HS-5 (cell line): ENCODE data around the gene ELF4.
A peak's percentile ranks its signal among the peaks of the same experiment; 100 is the strongest.

ENCODE experiments used
- DNase-seq: peaks from one replicate; pipeline ENCODE4 v3.0.0-alpha.2; 2012; ENCODE audit warnings: low read depth

The ELF4 gene

DNA sequence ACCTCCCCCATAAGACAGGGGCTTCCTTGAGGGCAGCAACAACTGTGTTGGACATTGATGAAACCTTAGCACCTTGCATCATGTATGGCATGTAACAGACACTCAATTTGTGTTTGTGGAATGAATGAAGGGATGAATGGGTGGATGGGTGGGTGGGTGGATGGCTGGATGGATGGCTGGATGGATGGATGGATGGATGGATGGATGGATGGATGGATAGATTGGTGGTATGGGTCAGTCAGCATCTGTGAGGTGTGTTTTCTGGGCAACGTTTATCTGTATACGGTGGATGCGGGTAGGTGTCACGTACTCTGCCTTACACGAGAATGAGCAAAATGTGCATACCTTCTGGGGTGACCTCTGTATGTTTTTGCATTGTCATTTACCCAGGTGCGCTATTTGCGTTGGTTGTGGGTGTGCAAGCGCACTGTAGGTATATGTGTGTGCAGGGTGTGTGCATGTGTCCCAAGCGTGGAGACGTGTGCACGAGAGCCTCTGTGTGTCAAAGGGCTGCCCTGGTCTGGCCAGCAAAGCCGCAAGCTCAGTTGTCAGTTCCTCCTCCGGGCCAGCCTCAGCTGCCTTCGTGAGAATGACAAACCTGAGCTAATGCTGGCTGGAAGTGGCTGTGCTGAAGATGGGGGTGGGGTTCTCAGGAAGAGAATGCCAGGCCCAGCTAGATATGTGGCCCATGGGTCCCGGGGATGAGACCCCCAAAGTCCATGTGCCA, 26.5 kb downstream of the ELF4 start:
- no peak for DNase-seq

DNA sequence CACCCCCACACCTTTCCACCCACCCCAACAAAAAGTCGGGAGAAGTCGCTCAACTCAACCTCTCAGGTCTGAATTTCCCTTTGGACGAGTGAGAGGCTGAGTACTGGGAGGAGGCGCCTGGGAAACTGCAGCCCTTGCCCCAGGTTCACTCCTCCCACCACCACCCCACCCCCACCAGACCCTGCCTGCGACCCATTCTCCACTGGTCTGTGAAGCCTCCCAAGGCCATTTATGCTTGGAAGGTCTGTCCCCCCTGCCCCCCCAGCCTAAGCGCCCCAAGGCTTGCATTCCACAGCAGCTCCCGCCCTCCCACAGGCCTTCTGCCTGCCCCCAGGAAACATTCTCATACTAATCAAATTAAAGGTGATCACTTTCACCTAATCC, 27.2 kb downstream of the ELF4 start:
- no peak for DNase-seq

DNA sequence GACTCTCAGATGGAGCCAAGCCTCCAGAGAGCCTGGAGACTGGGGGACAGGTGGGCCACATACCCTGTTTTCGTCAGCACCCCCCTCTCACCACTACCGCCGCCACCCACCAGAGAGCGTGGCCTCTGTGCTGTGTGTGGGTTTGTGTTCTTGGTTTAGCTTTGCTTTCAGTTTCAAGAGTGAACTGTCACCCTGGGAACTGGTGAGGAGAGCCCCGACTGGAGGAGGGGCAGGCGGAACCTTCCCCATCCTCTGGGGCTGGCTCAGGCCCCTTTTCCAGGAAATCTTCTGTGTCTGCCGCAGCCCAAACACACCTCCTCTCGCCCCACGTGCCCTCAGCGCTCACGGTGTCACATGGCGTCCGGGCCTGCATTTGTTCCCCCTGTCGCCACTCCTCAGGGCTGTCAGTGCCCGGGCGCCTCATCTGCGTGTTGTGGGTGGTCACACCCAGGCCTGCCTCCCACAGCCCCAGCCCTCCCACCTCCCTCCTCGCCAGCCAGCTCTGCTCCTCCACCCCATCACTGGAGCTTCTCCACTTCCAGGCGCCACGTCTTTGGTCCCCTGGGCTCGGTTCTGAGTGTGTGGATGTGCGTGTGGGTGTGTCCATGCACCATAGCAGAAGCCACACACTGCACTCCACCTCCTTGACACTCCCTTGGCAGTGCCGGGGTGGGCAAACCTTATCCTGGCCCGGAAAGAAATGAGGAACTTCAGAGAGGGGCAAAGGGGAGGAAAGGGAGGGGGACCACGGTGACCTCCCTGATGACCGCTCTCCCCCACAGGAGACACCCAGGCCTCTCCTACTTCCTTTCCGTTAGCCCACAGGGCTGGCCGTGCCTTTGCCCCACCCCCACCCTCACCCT, 27.8 kb downstream of the ELF4 start:
- DNase-seq, result no peak

DNA sequence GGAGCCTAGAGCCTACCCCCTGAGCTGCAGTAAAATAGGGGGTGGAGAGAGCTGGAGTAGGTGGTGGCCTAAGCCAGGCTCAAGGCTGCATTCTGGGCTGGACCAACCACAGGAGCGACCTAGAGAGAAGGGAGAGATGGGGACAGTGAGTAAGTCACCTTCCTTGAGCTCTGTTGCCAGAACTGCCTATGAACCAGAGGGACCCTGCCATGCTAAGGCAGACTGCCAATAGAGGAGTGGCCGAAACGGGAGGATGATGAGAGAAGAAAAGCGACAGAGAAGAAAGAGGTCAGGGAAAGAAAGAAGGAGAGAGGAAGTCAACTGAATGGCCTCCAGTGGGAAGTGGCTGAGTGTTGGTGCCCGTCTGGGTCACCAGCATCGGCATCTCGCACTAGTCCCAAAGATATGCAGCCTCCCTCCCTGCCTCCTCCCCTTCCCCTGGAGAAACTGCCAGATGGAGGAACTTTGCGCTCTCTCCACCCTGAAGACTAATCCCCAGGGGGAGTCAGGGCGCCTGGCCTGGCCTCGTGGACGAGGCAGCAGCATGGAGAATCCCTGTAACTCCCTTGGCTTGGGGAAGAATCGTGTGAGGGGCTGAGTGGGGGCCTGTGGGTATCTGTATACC, 28.8 kb downstream of the ELF4 start:
- DNase-seq, result no peak

DNA sequence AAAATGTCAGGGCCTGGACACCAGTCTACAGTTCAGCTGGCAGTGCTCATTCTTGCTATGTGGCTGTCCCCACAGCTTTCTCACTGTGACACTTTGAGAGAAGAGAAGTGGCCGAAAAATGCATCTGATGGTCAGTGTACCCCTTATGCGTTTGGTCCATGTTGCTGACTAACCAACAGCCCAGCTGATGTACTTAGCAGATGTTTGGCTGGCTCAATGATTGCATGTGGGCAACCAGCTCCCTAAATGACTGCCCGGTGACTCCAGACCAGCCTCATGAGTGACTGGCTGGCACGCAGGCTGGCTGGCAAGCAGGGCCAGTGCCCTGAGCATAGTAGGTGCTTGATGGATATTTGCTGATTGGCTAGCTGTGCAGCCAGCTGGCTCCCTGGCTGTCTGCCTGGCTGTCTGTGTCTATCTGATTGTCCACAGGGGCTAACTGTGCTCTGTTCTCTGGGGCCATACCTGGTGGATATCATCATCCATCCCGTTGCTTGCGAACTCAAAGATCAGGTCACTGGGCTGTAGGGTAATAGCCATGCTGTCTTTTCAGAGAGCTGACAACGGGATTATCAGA, 29.4 kb downstream of the ELF4 start:
- DNase-seq, result no peak

DNA sequence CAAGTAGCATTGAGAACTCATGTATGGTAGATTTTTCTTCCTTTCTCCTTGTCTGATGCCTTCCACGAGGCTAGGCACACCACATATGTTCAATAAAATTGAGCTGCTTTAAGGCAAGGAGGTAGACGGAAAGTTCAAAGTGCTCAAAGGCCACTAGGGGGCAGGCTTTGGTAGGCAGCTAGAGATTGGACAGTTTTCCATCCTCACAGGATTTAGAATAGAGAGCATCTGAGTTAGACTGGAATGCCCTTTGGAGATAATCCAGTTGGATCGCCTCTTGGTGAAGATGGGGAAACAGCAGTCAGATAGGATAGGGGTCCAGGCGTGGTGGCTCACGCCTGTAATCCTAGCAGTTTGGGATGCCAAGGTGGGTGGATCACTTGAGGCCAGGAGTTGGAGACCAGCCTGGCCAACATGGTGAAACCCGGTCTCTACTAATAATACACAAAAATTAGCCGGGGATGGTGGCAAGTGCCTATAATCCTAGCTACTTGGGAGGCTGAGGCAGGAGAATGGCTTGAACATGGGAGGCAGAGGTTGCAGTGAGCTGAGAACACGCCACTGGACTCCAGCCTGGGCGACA, 30.4 kb downstream of the ELF4 start:
- no peak for DNase-seq

DNA sequence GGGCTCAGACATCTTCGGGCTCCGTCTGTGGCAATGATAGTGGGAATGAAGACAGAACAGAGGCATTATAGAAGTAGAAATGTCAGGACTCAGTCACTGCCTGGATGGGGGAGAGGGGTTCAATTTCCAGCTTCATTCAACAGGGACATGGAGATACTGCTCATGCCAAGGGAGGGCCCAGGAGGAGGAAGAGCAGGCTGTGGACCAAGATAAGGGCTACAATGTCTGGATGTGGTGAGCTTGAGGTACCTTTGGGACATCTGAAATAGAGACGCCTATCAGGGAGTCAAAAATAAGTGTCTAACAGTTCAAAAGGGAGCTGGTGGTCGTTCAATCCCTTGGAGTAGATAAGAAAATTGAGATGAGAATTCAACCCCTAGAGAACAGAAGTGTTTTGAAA, 34.5 kb downstream of the ELF4 start:
- no peak for DNase-seq

DNA sequence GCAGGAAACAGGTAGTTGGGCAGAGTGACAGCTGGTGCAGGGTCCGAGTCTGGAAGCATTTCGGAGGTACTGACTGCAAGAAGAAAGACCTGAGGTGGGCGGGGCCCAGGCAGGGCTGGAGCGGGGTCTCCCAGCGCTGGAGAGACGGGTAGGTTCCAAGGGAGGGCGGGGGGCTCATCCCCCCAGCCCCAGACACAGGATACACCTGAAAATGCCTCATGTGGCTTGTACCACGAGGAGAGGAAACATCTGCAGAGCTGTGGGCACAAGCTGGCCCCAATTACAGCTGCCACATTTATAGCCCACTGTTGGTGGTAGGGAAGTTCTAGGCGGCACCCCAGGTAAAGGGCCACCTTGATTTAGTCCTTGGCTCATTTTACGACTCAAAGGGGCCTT, 38.0 kb downstream of the ELF4 start:
- no peak for DNase-seq

DNA sequence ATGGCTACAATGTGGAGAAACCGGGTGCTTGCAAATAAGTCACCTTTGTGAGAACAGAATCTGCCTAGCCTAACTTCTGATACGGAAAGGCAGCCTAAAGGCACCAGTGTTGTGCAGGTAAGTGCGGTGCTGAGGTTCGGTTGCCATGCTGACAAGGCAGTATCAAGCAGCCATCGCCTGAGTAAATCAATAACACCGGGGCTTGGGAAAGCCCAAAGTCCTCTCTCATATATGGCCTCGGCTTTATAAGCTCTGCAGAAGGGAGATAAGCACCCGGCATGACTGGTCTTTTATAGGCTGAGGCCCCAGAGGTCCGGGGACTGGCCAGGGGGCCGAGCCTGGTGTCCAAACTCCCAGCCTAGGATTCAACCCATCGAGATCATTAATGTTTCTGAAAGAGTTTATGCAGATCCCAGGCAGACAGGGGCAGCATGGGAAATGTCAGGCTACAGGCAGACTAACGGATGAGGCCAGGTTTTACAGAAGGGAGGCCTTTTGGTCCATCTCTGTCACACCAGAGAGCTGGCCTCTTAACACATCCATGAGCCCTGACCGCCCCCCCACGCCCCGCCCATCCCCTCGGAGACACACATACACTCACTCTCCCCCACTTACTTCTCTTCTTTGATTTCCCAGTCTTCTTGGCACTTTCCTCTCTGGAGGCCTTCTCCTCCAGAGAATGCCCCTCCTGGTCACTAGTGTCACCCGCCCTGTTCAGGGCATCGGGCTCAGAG, 38.5 kb downstream of the ELF4 start:
- no peak for DNase-seq

DNA sequence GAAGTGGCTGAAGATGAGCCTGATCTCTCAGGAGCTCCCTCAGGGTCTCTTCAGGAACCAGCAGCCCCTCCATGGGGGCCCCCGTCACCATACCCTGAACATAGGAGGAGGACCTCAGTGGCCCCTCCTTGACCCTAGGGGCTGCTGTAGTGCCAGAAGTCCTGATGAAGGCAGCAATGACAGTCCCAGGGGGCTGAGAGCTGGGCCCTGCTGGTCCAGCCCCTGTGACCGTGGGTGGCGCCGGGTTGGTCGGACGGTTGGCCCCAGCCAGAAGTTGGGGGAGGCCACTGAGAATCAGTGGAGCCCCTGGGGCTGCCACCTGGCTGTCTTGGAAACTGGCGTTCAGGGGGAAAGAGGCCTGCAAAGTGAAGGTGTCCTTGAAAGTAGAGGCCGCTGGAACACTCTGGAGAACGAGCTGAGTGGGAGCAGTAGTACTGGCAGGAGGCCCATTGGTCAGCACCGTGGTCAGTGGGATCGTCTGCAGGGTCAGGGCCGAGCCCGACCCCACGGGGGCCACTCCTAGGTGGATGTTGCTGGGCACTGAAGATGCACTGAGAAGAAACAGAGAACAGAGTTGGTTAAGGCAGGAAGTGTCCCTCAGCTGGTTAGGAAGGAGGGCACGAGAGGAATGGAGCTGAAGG, 43.2 kb downstream of the ELF4 start:
- DNase-seq, result no peak

DNA sequence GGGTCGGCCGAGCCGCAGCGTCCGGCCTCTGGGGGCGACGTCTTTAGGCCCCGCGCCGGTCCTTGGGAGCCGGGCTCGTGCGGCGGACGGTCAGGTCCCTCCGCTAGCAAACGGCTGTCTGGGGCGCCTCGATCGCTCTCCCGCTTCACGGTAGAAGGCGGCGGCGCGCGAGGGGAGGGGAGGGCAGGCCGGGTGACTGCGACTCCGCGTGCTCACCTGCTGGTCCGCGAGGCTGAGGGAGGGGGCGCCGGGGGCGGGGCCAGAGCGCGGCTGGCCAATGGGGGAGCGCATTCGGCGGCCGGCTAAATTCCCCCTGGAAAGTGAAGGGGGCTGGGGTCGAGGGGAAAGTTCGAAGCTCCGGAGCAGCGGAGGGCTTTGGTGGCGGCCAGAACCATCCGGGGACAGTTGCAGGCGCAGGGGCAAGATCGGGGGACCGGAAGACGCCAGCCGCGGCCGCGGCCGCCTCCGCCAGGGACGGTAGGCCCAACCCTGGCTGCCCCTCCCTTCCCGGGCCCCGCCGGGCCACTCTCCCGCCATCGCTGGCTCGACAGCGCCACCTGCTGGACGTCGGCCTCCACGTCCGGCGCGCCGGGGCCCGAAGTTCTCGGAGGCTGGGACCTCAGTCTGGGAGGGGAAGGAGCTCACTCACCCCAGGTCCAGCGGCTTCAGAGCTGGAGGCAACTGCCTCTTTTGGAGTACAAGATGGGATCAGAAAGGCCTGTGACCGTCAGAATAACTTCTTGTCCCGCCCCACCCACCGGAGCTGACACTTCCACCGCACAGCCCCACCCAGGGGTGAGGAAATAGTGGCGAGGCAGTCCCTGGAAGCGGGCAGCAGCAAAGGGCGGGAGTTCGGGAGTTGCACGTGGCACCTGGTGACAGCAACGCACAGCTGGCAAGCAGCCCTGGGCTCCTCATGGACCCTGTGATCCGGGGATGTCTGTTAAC, 49.9 kb downstream of the ELF4 start:
- peak; percentile 30 for DNase-seq

DNA sequence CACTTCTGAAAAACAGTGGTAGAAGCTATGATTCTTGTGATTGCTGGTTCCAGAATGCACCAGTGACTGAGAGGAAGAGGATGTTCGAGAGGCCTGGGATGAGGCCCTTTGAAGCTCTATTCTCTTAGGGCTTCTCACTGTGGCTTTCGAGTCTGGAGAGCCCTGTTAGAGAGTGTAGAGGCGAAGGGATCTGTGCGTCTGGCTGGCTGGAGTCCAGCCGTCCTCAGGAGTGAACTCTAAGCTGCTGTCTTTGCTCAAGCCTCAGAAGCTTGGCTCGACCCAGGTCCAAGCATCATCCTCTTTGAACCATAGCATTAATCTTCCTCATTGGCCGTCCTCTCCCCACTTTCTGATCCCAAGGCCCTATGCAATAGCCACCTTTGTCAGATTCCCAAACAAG, 51.6 kb downstream of the ELF4 start:
- DNase-seq, result no peak

DNA sequence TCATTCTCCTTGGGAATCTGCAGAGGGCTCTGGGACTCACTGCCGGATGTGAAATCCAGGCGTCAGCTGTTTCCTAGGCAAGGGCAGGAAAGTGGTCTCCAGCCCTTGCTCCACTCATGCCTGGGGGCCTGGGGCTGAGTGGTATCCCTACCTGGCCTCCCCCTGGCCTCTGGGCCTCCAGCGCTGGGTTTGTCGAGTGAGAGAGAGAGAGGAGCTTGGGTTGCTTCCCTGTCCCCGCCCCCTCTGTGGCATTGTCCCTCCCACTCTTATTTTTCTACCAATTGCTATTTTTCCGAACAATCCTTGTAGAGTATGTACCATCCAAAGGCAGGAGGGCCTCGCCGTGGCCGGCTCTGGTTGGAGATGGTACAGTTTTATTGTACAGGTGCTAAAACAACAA, 53.1 kb downstream of the ELF4 start:
- DNase-seq, result no peak

DNA sequence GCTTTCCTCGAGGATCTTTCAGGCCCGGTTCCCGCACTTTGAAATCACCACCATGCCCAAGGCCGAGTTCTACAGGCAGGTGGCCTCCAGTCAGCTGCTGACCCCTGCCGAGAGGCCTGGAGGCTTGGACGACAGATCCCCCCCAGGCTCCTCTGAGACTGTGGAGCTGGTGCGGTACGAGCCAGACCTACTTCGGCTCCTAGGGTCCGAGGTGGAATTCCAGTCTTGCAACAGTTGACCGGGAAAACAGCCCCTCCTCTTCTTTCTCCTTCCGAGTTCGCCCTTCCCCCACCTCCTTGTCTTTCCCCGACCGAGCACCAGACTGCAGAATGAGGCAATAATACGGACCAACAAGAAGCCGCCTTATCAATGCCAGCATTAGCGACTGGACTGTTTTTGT, 54.4 kb downstream of the ELF4 start:
- no peak for DNase-seq

DNA sequence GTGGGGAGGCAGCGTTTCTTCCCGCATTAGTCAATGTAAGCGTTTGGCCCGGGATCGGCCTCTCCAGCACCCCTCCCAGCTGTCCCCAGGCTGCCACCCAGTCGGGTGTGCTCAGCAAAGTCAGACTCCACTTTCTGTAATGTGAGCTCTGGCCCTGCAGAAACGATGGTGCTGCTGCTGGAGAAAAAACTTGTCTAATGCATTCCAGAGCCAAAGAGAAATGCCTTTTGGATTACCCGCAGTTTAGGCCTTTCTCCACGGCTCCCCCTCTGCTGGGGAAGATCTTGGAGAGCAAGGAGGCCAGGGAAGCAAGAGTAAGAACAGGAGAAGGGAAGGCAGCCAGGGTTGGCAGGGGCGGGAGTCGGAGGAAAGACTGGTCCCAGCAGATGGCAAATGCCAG, 55.2 kb downstream of the ELF4 start:
- DNase-seq, result no peak

DNA sequence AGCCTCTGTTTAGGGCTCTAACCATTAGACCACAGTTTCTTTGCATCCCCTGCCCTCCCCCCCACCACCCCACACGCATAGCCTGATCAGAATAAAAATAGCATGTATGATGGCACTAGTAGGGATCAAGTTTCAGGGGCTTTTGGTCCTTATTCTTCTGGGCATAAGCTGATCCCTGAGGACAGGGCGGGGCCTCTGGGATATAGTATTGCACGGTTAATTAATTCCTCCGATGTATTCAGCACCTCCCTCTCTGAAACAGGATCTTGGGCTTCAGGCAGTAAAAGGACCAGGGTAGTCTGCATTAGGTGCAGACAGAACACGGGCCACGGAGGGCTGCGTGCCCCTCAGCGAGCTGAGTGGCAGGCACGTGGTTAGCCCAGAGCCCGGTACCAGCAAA, 57.1 kb downstream of the ELF4 start:
- DNase-seq, result no peak

DNA sequence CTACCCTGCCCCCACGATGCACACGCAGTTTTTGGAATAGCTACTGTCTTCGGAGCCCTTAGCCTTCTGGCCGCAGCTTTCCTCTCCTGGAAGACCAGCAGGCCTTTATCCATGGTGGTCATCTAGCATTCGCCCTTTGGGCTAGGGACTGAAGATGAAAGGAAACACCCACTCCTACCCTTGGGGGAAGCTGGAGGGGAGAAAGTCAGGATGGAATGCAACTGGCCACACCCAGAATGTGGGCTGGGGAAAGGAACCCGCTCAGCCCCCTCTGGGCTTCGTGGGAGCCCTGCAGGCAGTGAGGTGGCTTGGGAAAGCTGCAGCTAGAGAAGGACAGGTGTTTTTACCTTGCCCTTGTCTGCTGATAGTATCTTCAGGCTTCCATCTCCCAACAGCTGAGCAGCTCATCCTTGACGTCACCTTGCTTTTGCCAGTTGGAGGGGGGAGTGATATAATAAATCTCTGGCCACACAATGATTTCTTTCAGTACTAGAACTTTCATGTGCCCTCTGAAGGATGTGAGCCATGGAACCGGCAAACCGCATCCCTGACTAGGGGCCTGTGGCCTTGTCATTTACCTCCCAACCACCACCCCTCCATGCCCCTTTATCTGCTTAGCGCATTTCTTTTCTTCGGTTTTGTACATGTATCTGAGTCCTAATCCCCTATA, 59.0 kb downstream of the ELF4 start:
- DNase-seq, result no peak

DNA sequence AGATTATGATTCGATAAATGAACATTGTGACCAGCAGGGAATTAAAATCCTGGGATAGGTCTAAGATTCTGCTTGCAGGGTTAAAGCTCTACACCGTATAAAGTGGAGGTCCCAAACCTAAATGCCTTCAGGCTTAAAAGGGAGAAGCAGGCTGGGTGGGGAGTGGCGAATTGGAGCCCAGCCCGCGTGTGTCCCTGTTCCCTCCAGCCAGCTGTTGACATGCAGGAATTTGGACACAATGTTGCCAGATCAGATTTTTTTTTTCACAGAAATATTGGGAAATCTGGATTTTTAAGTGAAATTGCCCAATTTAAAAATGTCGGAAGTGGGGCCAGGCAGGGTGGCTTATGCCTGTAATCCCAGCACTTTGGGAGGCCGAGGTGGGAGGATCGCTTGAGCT, 60.5 kb downstream of the ELF4 start:
- DNase-seq, result no peak

DNA sequence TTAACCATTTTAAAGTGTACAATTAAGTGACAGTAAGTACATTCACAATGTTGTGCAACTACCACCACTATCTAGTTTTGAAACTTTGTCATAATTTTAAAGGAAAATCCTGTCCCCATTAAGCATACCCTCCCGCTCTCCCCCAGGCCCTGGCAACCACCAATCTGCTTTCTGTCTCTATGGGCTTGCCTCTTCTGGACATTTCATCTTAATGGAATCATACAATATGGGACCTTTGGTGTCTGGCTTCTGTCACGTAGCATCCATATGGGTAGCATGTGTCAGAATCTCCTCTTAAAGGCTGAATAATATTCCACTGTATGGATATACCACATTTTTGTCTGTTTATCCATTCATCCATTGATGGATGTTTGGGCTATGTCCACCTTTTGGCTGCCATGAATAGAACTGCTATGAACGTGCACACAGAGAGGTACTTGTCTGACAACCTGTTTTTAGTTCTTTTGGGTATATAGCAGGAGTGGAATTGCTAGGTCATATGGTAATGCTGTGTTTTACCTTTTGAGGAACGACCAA, 61.5 kb downstream of the ELF4 start:
- DNase-seq, result no peak
